Medulla oblongata (tissue), 1 donor: ENCODE data around the gene JCHAIN.
A peak's percentile ranks its signal among the peaks of the same experiment; 100 is the strongest.
"Not testable (repeated sequence)": the region's sequence is repeated elsewhere in the genome, so short reads cannot be mapped to it uniquely, and the experiment has no call there.

Experiments used
- DNase-seq: peaks from one replicate; pipeline ENCODE4 v3.0.0-alpha.2; 2015; ENCODE audit errors: extremely low spot score

The JCHAIN gene

DNA sequence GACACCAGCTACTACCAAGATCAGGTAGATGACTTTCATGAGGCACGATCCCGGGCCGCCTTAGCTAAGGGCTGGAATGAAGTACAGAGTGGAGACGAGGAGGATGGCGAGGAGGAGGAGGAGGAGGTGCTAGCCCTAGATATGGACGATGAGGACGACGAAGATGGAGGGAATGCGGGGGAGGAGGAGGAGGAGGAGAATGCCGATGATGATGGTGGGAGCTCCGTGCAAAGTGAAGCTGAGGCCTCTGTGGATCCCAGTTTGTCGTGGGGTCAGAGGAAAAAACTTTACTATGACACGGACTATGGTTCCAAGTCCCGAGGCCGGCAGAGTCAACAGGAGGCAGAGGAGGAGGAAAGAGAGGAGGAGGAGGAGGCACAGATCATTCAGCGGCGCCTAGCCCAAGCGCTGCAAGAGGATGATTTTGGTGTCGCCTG lies 22.5 kb upstream of the JCHAIN start:
- DNase-seq, result no peak

DNA sequence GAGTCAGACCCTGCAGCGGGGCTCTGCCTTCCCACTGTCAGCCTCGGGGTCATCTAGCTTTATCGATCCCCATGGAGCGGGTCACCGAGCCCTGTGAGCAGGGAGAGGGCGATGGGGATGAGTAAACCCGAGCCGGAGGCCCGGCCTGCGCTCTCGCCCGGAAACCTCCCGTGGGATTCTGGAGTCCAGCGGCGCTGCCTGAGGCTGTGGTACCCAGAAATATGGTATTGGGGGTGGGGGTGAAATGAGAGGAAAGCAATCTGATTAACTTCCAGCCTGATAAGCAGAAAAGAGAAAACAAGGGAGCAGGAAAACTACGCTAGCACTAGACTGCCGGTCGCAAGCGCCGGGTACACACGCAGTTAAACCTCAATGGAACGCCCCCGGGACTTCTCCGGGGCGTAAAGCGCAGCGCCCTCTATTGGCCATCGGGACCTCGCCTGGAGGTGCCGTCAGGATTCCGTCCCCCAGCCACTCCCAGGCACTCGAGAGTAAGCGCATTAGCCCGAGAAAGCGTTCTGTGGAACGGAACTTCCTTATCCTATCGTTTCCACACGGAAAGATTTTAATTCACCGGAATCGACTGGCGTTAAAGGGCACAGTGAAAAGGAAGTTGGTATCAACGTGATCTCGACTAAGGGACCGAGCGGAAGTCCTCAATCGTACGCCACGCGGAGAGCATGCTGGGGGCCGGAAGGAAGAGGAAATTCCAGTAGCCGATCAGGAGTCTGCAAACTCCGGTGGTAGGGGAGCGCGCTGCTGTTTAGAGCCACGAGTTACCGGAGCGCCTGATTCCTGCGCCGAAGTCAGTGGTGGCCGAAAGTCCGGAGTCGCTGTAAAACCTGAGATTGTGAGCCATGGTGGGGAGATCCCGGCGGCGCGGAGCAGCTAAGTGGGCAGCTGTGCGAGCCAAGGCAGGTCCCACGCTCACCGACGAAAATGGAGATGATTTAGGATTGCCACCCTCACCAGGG lies 21.8 kb upstream of the JCHAIN start, which contains the start of gene UTP3:
Gene UTP3 (plus strand): TSS at position 712 of the 974 bp plus-strand sequence. CDS start 146 bp downstream, at position 858.
- DNase-seq, result peak; percentile 100

DNA sequence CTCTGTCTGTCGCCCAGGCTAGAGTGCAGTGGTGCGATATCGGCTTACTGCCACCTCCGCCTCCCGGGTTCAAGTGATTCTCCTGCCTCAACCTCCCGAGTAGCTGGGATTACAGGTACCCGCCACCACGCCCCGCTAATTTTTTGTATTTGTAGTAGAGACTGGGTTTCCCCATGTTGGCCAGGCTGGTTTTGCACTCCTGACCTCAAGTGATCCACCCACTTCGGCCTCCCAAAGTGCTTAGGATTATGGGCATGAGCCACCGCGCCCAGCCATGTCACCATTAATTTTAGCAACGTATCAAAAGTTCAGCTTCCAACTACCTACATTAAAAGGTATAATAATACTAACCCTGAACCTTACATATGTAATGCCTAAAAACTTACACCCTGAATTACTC lies 21.1 kb upstream of the JCHAIN start:
- no peak for DNase-seq

DNA sequence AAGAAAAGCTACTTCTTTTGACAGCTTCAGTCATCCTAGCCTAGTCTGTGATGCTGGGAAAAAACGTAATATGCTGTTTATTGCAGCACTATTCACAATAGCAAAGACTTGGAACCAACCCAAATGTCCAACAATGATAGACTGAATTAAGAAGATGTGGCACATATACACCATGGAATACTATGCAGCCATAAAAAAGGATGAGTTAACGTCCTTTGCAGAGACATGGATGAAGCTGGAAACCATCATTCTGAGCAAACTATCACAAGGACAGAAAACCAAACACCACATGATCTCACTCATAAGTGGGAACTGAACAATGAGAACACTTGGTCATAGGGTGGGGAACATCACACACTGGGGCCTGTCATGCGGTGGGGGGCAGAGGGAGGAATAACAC lies 15.8 kb upstream of the JCHAIN start:
- DNase-seq, result not testable (repeated sequence)

DNA sequence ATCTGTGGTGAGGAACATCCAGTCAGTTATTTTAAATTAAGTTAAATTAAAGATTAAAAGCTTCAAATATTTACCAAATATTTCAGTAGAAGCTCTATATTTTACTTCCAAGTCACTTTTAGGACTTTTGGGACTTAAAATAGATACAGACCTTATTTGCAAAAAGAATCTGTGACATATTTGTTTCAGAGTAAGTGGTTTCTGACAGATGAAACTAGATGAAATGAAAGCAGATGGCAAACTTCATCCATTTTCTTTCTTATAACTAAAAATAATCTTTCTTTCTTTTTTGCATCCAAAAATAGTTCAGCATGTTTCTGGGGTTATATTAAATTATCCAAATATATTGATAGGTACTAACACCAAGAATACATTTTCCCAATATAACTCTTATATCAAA lies 15.4 kb upstream of the JCHAIN start:
- DNase-seq, result no peak

DNA sequence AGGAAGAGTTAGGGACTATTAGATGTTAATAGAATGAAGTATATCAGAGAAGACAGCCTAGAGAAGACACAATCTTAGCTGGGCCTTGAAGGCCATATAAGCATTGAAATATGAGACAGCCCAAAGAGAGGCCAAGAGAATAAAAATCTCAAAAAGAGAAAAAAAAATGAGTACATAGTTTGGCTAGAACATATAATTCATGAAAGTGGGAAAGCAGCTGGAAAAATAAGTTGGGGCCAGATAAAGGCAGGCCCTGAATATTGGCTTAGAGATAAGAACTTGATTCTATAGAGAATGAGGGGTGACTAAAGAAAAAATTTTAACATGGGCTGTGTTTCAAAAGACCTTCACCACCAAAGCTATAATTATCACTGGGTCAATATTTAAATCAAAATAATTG lies 14.6 kb upstream of the JCHAIN start:
- DNase-seq, result no peak

DNA sequence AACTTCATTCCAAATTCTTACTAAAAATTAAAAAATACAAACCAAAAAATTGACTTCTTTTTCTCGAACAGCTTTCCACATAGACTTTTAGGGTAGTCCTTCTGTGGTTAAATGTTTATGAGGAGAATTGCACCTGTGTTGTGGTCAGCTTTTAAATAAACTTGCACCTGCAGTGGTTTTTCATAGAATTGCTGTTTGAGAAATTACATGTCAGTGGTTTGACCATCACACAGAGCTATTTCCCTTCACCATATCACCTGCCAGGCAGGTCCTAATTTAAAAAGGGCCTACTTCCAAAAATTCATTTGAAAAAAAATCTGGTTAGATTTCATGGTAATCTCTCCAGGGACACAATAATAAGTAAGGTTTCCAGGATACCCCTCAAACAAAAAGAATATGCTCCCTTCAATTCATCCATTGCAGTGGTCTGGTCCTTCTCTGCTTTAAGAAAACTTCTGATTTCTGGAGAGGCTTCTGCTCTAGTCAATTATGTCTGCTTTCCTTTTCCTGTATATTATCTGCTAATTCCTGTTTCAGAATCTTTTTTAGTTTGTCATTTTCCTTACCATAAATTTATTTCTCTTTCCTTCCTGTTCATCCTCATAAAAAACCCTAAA lies 12.2 kb upstream of the JCHAIN start:
- DNase-seq, result no peak

DNA sequence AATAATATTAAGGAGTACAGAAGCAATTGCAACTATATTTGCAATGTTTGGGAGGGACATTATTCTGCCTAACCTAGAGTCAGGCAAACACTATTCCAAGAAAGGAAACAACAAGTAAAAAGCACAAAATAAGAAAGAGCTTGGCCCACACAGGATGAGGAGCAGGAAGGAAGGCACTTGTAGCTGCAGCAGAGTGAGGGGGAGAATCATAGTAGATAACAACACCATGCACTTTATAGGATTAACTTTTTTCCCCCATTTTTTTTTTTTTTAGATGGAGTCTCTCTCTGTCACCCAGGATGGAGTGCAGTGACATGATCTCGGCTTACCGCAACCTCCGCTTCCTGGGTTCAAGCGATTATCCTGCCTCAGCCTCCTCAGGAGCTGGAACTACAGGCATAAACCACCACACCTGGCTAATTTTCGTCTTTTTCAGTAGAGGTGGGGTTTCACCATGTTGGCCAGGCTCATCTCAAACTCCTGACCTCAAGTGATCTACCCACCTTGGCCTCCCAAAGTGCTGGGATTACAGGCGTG lies 10.3 kb upstream of the JCHAIN start:
- DNase-seq, result no peak

DNA sequence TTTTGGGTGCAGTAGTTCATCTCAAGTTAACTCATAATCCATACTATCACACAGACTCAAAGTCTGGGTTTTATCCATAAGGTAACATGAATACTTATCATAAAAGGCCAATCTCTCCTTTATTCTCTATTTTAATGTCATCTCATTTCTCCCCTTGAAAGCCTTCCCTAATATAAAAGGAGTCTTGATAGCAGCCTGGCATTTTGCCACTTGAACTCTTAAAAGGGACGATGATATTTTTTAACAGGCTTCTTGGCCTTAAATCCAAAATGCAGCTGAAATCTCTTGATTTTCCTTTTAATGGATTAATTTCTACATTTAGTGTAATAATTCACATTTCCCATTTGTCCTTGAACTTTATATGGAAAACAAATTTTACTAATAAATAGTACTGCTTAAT lies 8.4 kb upstream of the JCHAIN start:
- no peak for DNase-seq

DNA sequence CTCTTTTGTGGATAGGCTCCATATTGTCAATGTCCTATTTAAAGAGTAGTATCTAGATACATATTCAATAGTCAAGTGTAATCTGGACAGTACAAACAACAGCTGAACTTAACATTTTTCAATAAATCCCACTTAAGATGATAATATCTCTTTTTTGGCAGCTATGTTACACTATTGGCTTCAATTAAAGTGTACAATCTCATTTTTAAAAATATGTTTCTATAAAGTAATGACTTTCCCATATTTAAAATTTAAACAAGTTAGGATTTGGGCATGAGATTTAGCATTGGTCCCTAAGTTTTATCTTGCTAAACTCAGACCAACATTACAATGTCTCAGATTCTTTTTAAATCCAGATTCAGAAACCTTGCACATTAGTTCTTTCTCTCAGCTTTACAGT lies 7.9 kb upstream of the JCHAIN start:
- no peak for DNase-seq

DNA sequence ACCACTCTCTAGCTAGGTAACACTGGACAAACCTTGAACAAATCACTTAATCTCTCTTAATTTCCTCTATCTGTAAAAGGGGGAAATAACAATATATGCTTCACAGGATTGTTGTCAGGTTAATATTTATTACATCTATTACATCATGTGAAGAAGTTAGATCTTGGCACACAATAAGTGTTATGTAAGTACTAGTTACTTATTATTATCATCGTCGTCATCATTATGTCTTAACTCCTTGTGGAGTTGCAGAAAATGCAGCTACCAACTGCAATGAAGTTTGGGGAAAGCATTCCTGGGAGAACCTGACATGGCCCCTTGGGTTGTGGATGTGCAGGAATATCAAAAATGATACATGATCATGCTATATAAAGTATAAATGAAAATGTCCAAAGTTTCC lies 4.8 kb upstream of the JCHAIN start:
- DNase-seq, result no peak

DNA sequence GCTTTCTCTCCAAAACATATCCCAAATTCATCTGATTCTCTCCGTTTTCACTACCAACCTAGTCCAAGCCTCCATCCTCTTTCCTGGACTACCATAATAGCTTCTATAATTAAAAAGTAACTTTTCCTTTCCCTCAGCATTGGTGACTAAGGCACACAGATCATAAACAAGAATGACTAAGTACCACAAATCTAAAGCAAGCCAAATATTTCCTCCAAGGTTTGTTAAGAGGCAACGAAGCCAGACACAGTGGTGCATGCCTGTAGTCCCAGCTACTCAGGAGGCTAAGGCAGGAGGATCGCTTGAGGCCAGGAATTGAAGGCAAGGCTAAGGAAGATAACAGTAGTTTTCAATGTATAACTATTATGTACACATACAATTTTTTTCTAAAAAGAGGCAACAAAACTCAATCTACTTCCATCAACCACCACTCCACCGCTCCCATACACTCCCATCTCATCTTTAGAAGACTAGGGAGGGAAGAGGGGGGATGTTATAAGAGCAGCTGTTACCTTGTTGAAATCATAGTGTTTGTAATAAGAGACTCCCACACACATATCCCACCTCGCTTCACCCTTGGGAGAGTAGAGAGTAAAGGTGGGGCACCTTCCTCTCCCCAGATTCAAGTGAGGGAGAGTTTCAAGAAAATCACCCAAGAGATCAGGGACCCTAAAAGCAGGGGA lies 4.2 kb upstream of the JCHAIN start:
- DNase-seq, result no peak

DNA sequence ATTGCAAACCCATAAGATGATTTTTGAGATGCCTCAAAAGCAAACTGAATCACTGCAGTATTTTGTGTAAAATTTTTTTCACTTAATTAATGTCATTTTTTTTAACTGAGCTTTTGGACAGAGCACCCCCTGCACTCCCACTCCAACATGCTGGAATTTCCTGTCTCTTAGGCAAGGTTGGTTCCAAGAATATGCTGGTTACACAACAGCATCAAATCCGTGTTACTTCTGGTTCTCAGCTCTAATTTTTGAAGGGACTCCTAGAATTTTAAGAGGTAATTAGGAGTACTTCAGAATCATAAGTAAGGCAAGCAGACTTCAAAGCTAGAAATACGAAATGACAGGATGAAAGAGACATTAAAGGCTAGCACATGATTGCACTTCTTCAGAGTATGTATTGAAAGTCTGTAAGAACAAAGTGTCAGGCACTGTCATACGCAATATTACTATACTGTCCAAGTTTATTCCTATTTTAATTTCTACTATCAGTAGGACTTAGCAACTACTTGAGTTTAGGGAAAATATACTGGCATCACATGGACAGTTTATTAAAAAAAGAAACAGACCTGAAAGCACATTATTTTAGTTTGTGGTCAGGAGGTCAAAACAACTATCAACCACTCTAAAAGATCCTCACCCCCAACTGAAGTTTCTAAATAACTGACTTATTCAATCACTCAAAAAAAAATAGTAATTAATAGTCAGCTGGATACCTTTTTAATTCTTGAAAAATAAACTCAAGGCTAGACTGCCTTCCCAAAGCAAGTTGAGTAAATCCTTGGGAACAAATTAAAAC lies 1.6 kb upstream of the JCHAIN start:
- DNase-seq, result no peak

DNA sequence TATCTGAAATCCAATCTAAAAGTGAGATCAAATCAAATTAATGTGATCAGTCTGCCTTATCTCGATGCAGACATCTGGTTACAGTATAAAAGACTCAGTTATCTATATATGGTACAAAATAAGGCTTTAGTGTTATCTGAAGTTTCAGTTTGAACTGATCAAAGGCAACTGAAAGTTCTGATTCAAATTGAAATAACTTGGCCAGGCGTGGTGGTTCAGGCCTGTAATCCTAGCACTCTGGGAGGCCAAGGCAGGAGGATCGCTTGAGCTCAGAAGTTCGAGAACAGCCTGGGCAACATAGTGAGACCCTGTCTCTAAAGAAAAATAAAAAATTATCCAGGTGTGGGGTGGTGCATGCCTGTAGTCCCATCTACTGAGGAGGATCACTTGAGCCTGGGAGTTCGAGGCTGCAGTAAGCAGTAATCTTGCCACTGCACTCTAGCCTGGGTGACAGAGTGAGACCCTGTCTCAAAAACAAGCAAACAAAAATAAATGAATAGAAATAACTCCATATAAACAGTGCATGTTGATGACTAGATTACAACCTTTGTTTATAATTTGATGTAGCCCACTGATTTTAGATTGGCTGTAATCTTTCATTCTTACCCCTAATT lies 4.9 kb downstream of the JCHAIN start:
- not testable (repeated sequence) for DNase-seq

DNA sequence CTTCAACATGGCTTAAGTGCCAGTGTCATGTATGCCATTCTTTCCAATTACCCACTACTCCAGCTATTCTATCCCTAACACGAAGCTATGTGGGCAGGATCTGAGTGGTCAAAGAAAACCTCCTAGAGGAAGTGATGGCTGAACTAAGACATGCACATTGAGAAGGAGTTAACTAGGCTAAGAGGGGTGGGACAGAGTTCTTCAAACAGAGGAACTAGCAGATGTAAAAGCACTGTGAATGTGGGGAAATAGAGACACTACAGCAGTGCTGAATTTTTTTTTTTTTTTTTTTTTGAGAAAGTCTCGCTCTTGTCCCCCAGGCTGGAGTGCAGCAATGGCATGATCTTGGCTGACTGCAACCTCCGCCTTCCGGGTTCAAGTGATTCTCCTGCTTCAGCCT lies 6.2 kb downstream of the JCHAIN start:
- no peak for DNase-seq

DNA sequence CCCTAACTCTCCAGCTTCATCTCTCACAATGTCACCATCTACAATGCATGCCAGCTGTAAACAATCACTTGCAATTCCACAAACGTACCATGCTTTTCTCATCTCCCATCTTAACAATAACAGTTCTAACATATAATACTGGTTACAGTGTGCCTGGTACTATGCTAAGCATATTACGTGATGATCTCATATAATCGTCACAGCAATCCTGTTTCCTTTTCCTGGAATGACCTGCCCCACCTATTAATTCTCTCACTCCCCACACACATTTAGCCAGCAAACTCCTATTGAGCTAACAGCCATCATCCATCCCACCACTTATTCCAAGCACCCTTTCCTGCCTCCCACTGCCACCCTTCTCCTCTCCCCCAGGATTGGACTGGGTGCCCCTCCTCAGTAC lies 7.9 kb downstream of the JCHAIN start:
- no peak for DNase-seq

DNA sequence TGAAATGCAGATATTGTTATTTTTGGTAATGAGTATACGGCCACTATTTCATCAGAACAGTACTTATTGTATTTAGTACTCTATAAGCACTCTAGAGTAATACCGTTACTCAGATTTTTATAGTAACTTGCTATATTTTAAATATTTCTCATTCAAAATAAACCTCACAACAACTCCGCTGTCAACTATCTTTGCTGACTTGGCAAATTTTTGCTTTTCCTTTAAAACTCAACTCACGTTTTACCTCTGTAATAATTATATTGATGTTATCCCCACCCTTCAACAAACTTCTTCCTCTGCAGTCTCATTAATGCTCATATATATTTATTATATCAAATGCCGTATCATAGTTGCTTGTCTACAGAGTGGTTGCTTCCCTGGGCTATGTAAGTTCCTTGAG lies 9.0 kb downstream of the JCHAIN start:
- DNase-seq, result no peak

DNA sequence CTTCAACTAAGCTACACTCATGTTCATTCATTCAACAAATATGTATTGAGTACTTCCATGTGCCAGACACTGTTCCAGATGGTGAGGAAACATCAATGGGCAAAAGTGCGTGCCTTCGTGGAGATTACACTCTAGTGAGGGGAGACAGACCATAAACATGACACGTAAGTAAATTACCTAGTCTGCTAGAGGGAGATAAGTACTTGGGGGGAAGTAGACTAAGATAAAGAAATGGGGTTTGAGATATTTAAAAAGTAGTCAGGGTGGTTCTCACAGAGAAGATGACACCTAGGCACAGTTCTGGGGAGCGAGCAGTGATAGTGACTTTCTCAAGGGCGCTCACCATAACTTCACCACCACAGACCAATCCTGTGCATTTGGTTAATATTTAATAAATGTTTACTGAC lies 11.7 kb downstream of the JCHAIN start:
- no peak for DNase-seq

DNA sequence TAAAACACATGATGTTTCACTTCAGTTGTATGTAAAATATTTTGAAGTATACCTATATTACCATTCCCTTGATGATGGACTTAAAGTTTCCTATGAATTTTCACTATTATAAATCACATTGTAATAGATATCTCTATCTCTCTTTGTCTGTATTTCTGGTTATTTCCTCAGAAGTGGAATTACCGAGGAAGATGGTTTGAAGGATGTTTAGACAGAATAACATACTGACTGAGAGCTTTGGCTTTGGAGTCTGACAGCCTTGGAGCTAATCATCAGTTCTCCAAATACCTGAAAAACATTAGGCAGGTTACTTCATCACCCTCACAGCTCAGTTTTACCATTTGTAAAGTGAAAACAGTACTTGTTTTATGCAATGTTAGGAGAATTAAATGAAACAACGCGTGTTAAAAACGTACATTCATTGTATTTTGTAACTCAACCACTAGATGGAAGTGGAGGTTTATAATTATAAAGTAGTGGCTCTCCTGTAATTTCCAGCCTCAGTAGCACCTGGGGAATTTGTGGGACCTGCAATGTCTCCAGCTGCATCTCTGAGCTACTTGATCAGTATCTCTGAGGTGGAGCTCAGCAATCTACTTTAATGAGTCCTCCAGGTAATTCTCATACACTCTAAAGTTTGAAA lies 14.3 kb downstream of the JCHAIN start:
- DNase-seq, result peak; percentile 38

DNA sequence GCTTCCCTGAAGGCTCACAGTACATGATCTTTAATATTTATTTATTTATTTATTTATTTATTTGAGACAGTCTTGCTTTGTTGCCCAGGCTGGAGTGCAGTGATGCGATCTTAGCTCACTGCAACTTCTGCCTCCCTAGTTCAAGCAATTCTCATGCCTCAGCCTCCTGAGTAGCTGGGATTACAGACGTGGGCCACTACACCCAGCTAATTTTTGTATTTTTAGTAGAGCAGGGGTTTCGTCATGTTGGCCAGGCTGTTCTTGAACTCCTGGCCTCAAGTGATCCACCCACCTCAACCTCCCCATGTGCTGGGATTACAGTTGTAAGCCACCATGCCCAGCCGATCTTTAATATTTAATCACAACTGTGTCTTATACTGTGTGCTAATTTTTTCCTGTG lies 15.6 kb downstream of the JCHAIN start:
- not testable (repeated sequence) for DNase-seq
